HFF-Myc (cell line): ENCODE results near the gene NADK2.

Source experiments
- DNase-seq: peaks from one replicate; pipeline ENCODE4 v3.0.0-alpha.2; 2011; ENCODE audit warnings: low read depth; ENCODE audit errors: extremely low read depth
- H3K4me3 ChIP-seq: replicated peaks from 2 replicates; pipeline ENCODE4 v1.5.1; 2011; ENCODE audit warnings: low read depth, mild to moderate bottlenecking, control low read depth, low read length
- CTCF ChIP-seq: IDR thresholded peaks from 2 replicates; pipeline ENCODE4 v1.5.1; 2012; ENCODE audit warnings: mild to moderate bottlenecking, low read depth, low read length, control low read depth; ENCODE audit errors: missing control alignments

Gene NADK2

GRCh38 chr5:36158144-36158543 is 83.6 kb downstream of the NADK2 start:
- no peak for DNase-seq
- no peak for TF ChIP-seq CTCF
- no peak overlapping the region for H3K4me3 ChIP-seq

GRCh38 chr5:36156619-36157018 is 85.1 kb downstream of the NADK2 start:
- no peak overlapping the region for H3K4me3 ChIP-seq
- no peak for TF ChIP-seq CTCF
- DNase-seq: peak; percentile 10

GRCh38 chr5:36156121-36156601 is 85.6 kb downstream of the NADK2 start:
- peak; percentile 25 for DNase-seq
- TF ChIP-seq CTCF: no peak
- no peak overlapping the region for H3K4me3 ChIP-seq

GRCh38 chr5:36155291-36155690 is 86.4 kb downstream of the NADK2 start:
- TF ChIP-seq CTCF: no peak
- DNase-seq: no peak
- no peak overlapping the region for H3K4me3 ChIP-seq

GRCh38 chr5:36153726-36154125 is 88.0 kb downstream of the NADK2 start:
- H3K4me3 ChIP-seq: peak overlapping the region; percentile 74
- no peak for DNase-seq
- no peak for TF ChIP-seq CTCF

- TF ChIP-seq CTCF: no peak
- peak overlapping the region; percentile 74 for H3K4me3 ChIP-seq
- DNase-seq: no peak
These were observed 88.4 kb downstream of the NADK2 start for GRCh38 chr5:36153298-36153677.
